Neuronal stem cell (in vitro differentiated cells): ENCODE results near the gene OMA1.
"Not testable (repeated sequence)": the region's sequence is repeated elsewhere in the genome, so short reads cannot be mapped to it uniquely, and the experiment has no call there.

Experiments used
- DNase-seq: peaks from one replicate; pipeline ENCODE4 v3.0.0-alpha.2; 2013; ENCODE audit warnings: low spot score
- H2AFZ ChIP-seq: one replicate; pipeline ENCODE4 v1.6.1; 2013; ENCODE audit warnings: mild to moderate bottlenecking, low read length, inconsistent platforms
- H2AK5ac ChIP-seq: 2 replicates; pipeline ENCODE4 v1.6.1; 2013; ENCODE audit warnings: low read depth, mild to moderate bottlenecking, inconsistent platforms, low read length, moderate library complexity, mixed read lengths
- H2BK120ac ChIP-seq: 2 replicates; pipeline ENCODE4 v1.6.1; 2013; ENCODE audit warnings: low read depth, mild to moderate bottlenecking, inconsistent platforms, low read length, moderate library complexity, mixed read lengths
- H2BK12ac ChIP-seq: one replicate; pipeline ENCODE4 v1.6.1; 2013; ENCODE audit warnings: low read length, inconsistent platforms
- H2BK15ac ChIP-seq: 2 replicates; pipeline ENCODE4 v1.6.1; 2013; ENCODE audit warnings: mild to moderate bottlenecking, low read length, inconsistent platforms, mixed read lengths
- H2BK5ac ChIP-seq: one replicate; pipeline ENCODE4 v1.6.1; 2013; ENCODE audit warnings: inconsistent platforms, mild to moderate bottlenecking, low read length, moderate library complexity
- H3K14ac ChIP-seq: one replicate; pipeline ENCODE4 v1.6.1; 2013; ENCODE audit warnings: low read length, inconsistent platforms
- H3K18ac ChIP-seq: 2 replicates; pipeline ENCODE4 v1.6.1; 2013; ENCODE audit warnings: low read length, inconsistent platforms
- H3K23ac ChIP-seq: 2 replicates; pipeline ENCODE4 v1.6.1; 2013; ENCODE audit warnings: low read depth, mild to moderate bottlenecking, mixed read lengths, low read length, inconsistent platforms; ENCODE audit not compliant: poor library complexity
- H3K27ac ChIP-seq: replicated peaks from 3 replicates; pipeline ENCODE4 v1.5.1; 2013; ENCODE audit warnings: low read length, inconsistent platforms
- H3K27me3 ChIP-seq, 3 experiments: 2 replicates each; pipeline ENCODE4 v1.6.1; 2013; ENCODE audit warnings: low read length in 3 of 3, mild to moderate bottlenecking in 2 of 3, inconsistent platforms in 1 of 3, low read depth in 1 of 3, mixed read lengths in 1 of 3, moderate library complexity in 1 of 3; ENCODE audit not compliant: control insufficient read depth in 3 of 3, insufficient read depth in 3 of 3
- H3K36me3 ChIP-seq, 2 donors: replicated peaks in 1 of 2; 2 replicates each; pipeline ENCODE4 v1.6.1; 2013; ENCODE audit warnings: low read length in 2 of 2; ENCODE audit not compliant: control insufficient read depth in 2 of 2, insufficient read depth in 2 of 2
- H3K4ac ChIP-seq: 2 replicates; pipeline ENCODE4 v1.6.1; 2013; ENCODE audit warnings: inconsistent platforms, mild to moderate bottlenecking, low read length, moderate library complexity
- H3K4me1 ChIP-seq, 2 donors: 1 replicate in 1 of 2; 2 replicates in 1 of 2; pipeline ENCODE4 v1.6.1; 2013; ENCODE audit warnings: low read length in 2 of 2, low read depth in 1 of 2; ENCODE audit not compliant: control insufficient read depth in 2 of 2, insufficient read depth in 1 of 2
- H3K4me2 ChIP-seq: one replicate; pipeline ENCODE4 v1.6.1; 2013; ENCODE audit warnings: mild to moderate bottlenecking, low read length, inconsistent platforms; ENCODE audit not compliant: insufficient read depth, poor library complexity, severe bottlenecking
- H3K4me3 ChIP-seq, 2 donors: 2 replicates each; pipeline ENCODE4 v1.5.1; 2013; ENCODE audit warnings: low read length in 2 of 2, mild to moderate bottlenecking in 2 of 2, inconsistent platforms in 1 of 2, moderate library complexity in 1 of 2
- H3K79me1 ChIP-seq: one replicate; pipeline ENCODE4 v1.6.1; 2013; ENCODE audit warnings: low read depth, mild to moderate bottlenecking, inconsistent platforms, low read length, moderate library complexity
- H3K9ac ChIP-seq: one replicate; pipeline ENCODE4 v1.6.1; 2013; ENCODE audit warnings: mild to moderate bottlenecking, low read depth, low read length, inconsistent platforms; ENCODE audit not compliant: poor library complexity
- H3K9me3 ChIP-seq, 2 donors: replicated peaks in 1 of 2; 2 replicates each; pipeline versions ENCODE3 to v1.6.1; 2013; ENCODE audit warnings: low read length in 2 of 2, mild to moderate bottlenecking in 2 of 2, inconsistent platforms in 1 of 2, low read depth in 1 of 2, mixed read lengths in 1 of 2, moderate library complexity in 1 of 2; ENCODE audit not compliant: control insufficient read depth in 2 of 2, insufficient read depth in 1 of 2
- H4K8ac ChIP-seq: one replicate; pipeline ENCODE4 v1.6.1; 2013; ENCODE audit warnings: low read depth, mild to moderate bottlenecking, inconsistent platforms, low read length, moderate library complexity
- H4K91ac ChIP-seq: one replicate; pipeline ENCODE4 v1.6.1; 2013; ENCODE audit warnings: low read length, low read depth, mild to moderate bottlenecking, inconsistent platforms; ENCODE audit not compliant: poor library complexity
- WGBS, 2 donors: extraction: QIAGEN DNeasy Blood & Tissue Kit; methylation state at CpG; one replicate each; pipeline ENCODE4 v1.1.7; 2013; ENCODE audit warnings: missing lambda C conversion rate in 2 of 2, mixed read lengths in 1 of 2; ENCODE audit not compliant: insufficient read length in 2 of 2, insufficient replicate concordance in 1 of 2; ENCODE audit errors: extremely low coverage in 2 of 2; 5-methylcytosine and 5-hydroxymethylcytosine counted together

Gene OMA1

GRCh38 chr1:58582143-58582542, 35.6 kb upstream of the OMA1 start:
- H3K4me1 ChIP-seq, H3K4me3 ChIP-seq: not testable (repeated sequence)
- WGBS, 2 donors: no CpG with 5 or more reads among the region's 1 CpG

GRCh38 chr1:58581641-58582040, 35.1 kb upstream of the OMA1 start:
- no peak overlapping the region for H2AK5ac ChIP-seq
- no peak overlapping the region for H4K8ac ChIP-seq
- H3K23ac ChIP-seq: no peak overlapping the region
- no peak overlapping the region for H3K27ac ChIP-seq
- no peak overlapping the region for H3K4me3 ChIP-seq
- no peak overlapping the region for H2BK15ac ChIP-seq
- H3K18ac ChIP-seq: no peak overlapping the region
- no peak overlapping the region for H3K14ac ChIP-seq
- no peak overlapping the region for H2BK12ac ChIP-seq
- no peaks in the 10 kb centered on the region for H3K79me1 ChIP-seq
- no peak overlapping the region for H4K91ac ChIP-seq
- peaks cover 9 to 13% (median 10%) of the 10 kb centered on the region in 3 experiments for H3K27me3 ChIP-seq
- no peak overlapping the region for H2BK120ac ChIP-seq
- no peak overlapping the region for H3K4ac ChIP-seq
- H2BK5ac ChIP-seq: no peak overlapping the region
- no peaks in the 10 kb centered on the region for H3K36me3 ChIP-seq
- peaks cover 0 to 5% of the 10 kb centered on the region in 2 donors for H3K4me1 ChIP-seq
- WGBS, 2 donors: no CpG with 5 or more reads among the region's 2 CpGs
- H2AFZ ChIP-seq: no peak overlapping the region
- peaks cover 0 to under 1% of the 10 kb centered on the region in 2 donors for H3K9me3 ChIP-seq
- H3K9ac ChIP-seq: no peak overlapping the region
- DNase-seq: no peak
- no peak overlapping the region for H3K4me2 ChIP-seq

More at GRCh38 chr1:58582143-58582542, 35.6 kb upstream of the OMA1 start:
- not testable (repeated sequence) for H3K9ac ChIP-seq, H2BK12ac ChIP-seq, H4K8ac ChIP-seq, H3K36me3 ChIP-seq, H2BK120ac ChIP-seq, H4K91ac ChIP-seq, H3K4me2 ChIP-seq, H3K14ac ChIP-seq, DNase-seq, H2AK5ac ChIP-seq, H3K9me3 ChIP-seq, H3K23ac ChIP-seq, H2BK5ac ChIP-seq, H3K4ac ChIP-seq, H3K18ac ChIP-seq, H3K79me1 ChIP-seq, H2BK15ac ChIP-seq, H3K27ac ChIP-seq, H2AFZ ChIP-seq
- H3K27me3 ChIP-seq: peaks cover 5 to 12% (median 8%) of the 10 kb centered on the region in 3 experiments

DNA sequence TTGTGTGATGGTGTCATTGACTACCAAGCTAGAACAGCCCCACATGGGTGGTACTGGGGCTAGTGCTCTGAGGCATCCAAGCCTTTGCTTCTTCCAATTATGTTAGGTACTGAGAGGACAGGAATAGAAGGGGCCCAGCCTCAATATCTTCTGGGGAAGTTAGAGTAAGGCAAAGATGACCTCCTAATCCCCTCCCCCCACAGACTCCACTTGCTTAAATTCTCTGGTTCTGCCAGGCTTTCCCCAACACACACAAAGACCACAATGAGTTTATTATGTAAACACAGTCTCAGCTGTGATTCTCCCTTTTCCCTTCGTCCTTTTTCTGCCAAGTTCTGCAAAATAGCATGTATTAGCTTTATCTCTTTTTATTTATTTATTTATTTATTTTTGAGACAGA, 33.7 kb upstream of the OMA1 start:
- Histone ChIP-seq H3K18ac (no peak overlapping the region), H4K8ac (no peak overlapping the region), H3K4me2 (no peak overlapping the region), H3K27me3 (peaks cover 6 to 22% (median 15%) of the 10 kb centered on the region in 3 experiments), H3K79me1 (no peaks in the 10 kb centered on the region), H2BK120ac (no peak overlapping the region), H3K4ac (no peak overlapping the region), H2BK15ac (no peak overlapping the region), H3K23ac (no peak overlapping the region), H3K9ac (no peak overlapping the region), H3K27ac (no peak overlapping the region), H3K4me1 (peaks cover 0 to 2% of the 10 kb centered on the region in 2 donors), H3K36me3 (no peaks in the 10 kb centered on the region), H2AK5ac (no peak overlapping the region), H4K91ac (no peak overlapping the region), H3K9me3 (peaks cover 0 to 5% of the 10 kb centered on the region in 2 donors), H2BK5ac (no peak overlapping the region), H3K4me3 (no peak overlapping the region), H3K14ac (no peak overlapping the region), H2BK12ac (no peak overlapping the region), H2AFZ (no peak overlapping the region)
- WGBS, 2 donors: no CpG with 5 or more reads among the region's 1 CpG
- no peak for DNase-seq

- Histone ChIP-seq H3K36me3 (no peaks in the 10 kb centered on the region), H4K8ac (no peak overlapping the region), H3K18ac (no peak overlapping the region), H3K27ac (no peak overlapping the region), H3K27me3 (peaks cover 0 to 22% (median 15%) of the 10 kb centered on the region in 3 experiments), H2AK5ac (no peak overlapping the region), H3K4ac (no peak overlapping the region), H2AFZ (no peak overlapping the region), H3K79me1 (no peaks in the 10 kb centered on the region), H3K23ac (no peak overlapping the region), H2BK12ac (no peak overlapping the region), H3K4me2 (peak overlapping the region; percentile 72), H3K4me1 (peaks cover 5 to 7% of the 10 kb centered on the region in 2 donors), H2BK5ac (no peak overlapping the region), H2BK15ac (no peak overlapping the region), H3K9ac (no peak overlapping the region), H3K9me3 (peaks cover 0 to 5% of the 10 kb centered on the region in 2 donors), H4K91ac (no peak overlapping the region), H3K14ac (no peak overlapping the region), H3K4me3 (no peak overlapping the region), H2BK120ac (no peak overlapping the region)
- no peak for DNase-seq
- WGBS, 2 donors: no CpG with 5 or more reads among the region's 3 CpGs
Measured at GRCh38 chr1:58577654-58578030, 31.1 kb upstream of the OMA1 start.
